Hematopoietic multipotent progenitor cell treated with erythropoietin and hydrocortisone succinate and interleukin-3 and kit ligand, for 15 days (in vitro differentiated cells): Measurements from ENCODE around the gene HIP1R.

Source experiments
- DNase-seq: peaks from one replicate; pipeline ENCODE4 v3.0.0-alpha.2; 2015; ENCODE audit warnings: low spot score

Gene HIP1R

GRCh38 chr12:122834104-122834920 is 945 bp upstream of the HIP1R start:
- no peak for DNase-seq

- no peak for DNase-seq
Measured at GRCh38 chr12:122835750-122836026, 431 bp downstream of the HIP1R start.

- DNase-seq: no peak
Measured at GRCh38 chr12:122836027-122836921, 1.0 kb downstream of the HIP1R start.

- DNase-seq: no peak
Measured at GRCh38 chr12:122837306-122838265, 2.3 kb downstream of the HIP1R start.

- DNase-seq: no peak
Measured at GRCh38 chr12:122838841-122839240, 3.6 kb downstream of the HIP1R start.

GRCh38 chr12:122839907-122840554 is 4.8 kb downstream of the HIP1R start:
- no peak for DNase-seq

- no peak for DNase-seq
Measured at GRCh38 chr12:122840580-122841513, 5.6 kb downstream of the HIP1R start.

GRCh38 chr12:122841544-122842321 is 6.5 kb downstream of the HIP1R start:
- DNase-seq: no peak

- DNase-seq: no peak
Measured at GRCh38 chr12:122842505-122843405, 7.5 kb downstream of the HIP1R start.

GRCh38 chr12:122843455-122843854 is 8.2 kb downstream of the HIP1R start:
- no peak for DNase-seq

- no peak for DNase-seq
Measured at GRCh38 chr12:122844366-122844971, 9.2 kb downstream of the HIP1R start.

- no peak for DNase-seq
Measured at GRCh38 chr12:122845041-122845864, 10.0 kb downstream of the HIP1R start.

GRCh38 chr12:122845865-122846621 is 10.8 kb downstream of the HIP1R start:
- no peak for DNase-seq

GRCh38 chr12:122846622-122847515 is 11.6 kb downstream of the HIP1R start:
- DNase-seq: no peak

- no peak for DNase-seq
Measured at GRCh38 chr12:122847516-122847836, 12.2 kb downstream of the HIP1R start.
